Measurements from ENCODE around the gene PEX16. TPM values are rescaled to one million over a fixed set of nuclear protein-coding genes. Genes with fewer than 3 reads are reported as not detected.

The PEX16 gene
- total and polyA plus RNA-seq, 2 of the 13 experiments (the other 11 are each of a cell fraction or from before 2014, with no cell fraction given): 12.5 to 21.8 TPM

- in situ Hi-C loops (cut with HindIII; ENCODE audit: extremely low pct_ligation_motif_present, low pct_unique_long_range_greater_than_20kb): no loop called here
- Histone ChIP-seq H3K27ac (ENCODE audit: extremely low read length, insufficient read depth, low read length) (no peak overlapping the region), H3K36me3 (replicated peaks in 1 of 2; ENCODE audit: control insufficient read depth in 1 of 2, insufficient read depth in 2 of 2, low read length in 2 of 2) (peaks cover 11 to 23% of the 10 kb centered on the region in 2 experiments; a peak in 3 of 5 replicates), H4K20me1 (ENCODE audit: insufficient read depth, low read length) (no peaks in the 10 kb centered on the region), H3K4me3 (replicated peaks in 1 of 3; ENCODE audit: insufficient read depth in 1 of 3, low read depth in 2 of 3, low read length in 3 of 3) (no peak overlapping the region), H3K27me3 (ENCODE audit: control insufficient read depth in 1 of 2, insufficient read depth in 2 of 2, low read length in 2 of 2) (no peaks in the 10 kb centered on the region; a peak in 1 of 5 replicates), H3K9me3 (ENCODE audit: low read length) (no peaks in the 10 kb centered on the region), H3K9ac (ENCODE audit: insufficient read depth, low read depth, low read length) (no peak overlapping the region), H3K4me1 (ENCODE audit: insufficient read depth, low read length) (peaks cover 12% of the 10 kb centered on the region), H3K79me2 (ENCODE audit: insufficient read depth, low read length) (peaks cover 12% of the 10 kb centered on the region), H2AFZ (ENCODE audit: low read length) (no peak overlapping the region), H3K4me2 (ENCODE audit: low read depth, low read length) (no peak overlapping the region)
- ATAC-seq (no peak), FAIRE-seq (no peak), DNase-seq (ENCODE audit: low spot score) (no peak)
- BruUV-seq (replicated peaks): no TSS peak
- 98% methylated on average over 12 of the region's 19 CpGs for WGBS (ENCODE audit: low lambda C conversion rate)
- no peak for TF ChIP-seq ZNF567 (CRISPR knock-in tag; IDR thresholded peaks at IDR 0.05; ENCODE audit: borderline replicate concordance)
- no peak for TF ChIP-seq EP300 (IDR thresholded peaks at IDR 0.05; ENCODE audit: low read depth in 2 of 2, low read length in 2 of 2)
- no peak for TF ChIP-seq EP300 (CRISPR knock-in tag; IDR thresholded peaks at IDR 0.05; ENCODE audit: borderline replicate concordance)
- no peak for TF ChIP-seq HDAC6 (IDR thresholded peaks at IDR 0.05; ENCODE audit: low read depth, low read length)
- TF ChIP-seq NCOA5 (CRISPR knock-in tag; IDR thresholded peaks at IDR 0.05): no peak
- no peak for TF ChIP-seq ARHGAP35 (CRISPR knock-in tag; IDR thresholded peaks at IDR 0.05; ENCODE audit: borderline replicate concordance)
- TF ChIP-seq, protein P1, sequence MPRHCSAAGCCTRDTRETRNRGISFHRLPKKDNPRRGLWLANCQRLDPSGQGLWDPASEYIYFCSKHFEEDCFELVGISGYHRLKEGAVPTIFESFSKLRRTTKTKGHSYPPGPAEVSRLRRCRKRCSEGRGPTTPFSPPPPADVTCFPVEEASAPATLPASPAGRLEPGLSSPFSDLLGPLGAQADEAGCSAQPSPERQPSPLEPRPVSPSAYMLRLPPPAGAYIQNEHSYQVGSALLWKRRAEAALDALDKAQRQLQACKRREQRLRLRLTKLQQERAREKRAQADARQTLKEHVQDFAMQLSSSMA (CRISPR knock-in tag; IDR thresholded peaks at IDR 0.05): no peak
- no peak for TF ChIP-seq ZNF337 (CRISPR knock-in tag; IDR thresholded peaks at IDR 0.05; ENCODE audit: borderline replicate concordance, low read depth)
- no peak for TF ChIP-seq BORCS8-MEF2B (CRISPR knock-in tag; IDR thresholded peaks at IDR 0.05)
- no peak for TF ChIP-seq ZNF3 (CRISPR knock-in tag; IDR thresholded peaks at IDR 0.05)
- TF ChIP-seq MXD3 (CRISPR knock-in tag; IDR thresholded peaks at IDR 0.05): no peak
- no peak for TF ChIP-seq PHF20 (CRISPR knock-in tag; IDR thresholded peaks at IDR 0.05)
- intact Hi-C loops (cut with micrococcal nuclease; ENCODE audit: unreplicated experiment): no loop called here
- ChIA-PET CTCF (ENCODE audit: low intra/inter-chr PET ratio, low total read pairs) (no interaction called here), POLR2A (interaction anchor here (1.0 kb wide), 1 partner anchor 8 kb away, joined by 3 read pairs; no protein-coding TSS in a partner anchor)
Observed at GRCh38 chr11:45913514-45913913, 4.2 kb downstream of the PEX16 start.
